Endometrial microvascular endothelial cells (primary cell): ENCODE measurements around the gene SVEP1. TPM values are rescaled to one million over a fixed set of nuclear protein-coding genes. Genes with fewer than 3 reads are reported as not detected.
"Not testable (repeated sequence)": the region's sequence is repeated elsewhere in the genome, so short reads cannot be mapped to it uniquely, and the experiment has no call there.

Experiments
- in situ Hi-C: cut with HindIII; loops from 2 replicates; pipeline ENCODE4 v1.10.0; 2017; ENCODE audit warnings: low sequenced_read_pairs, low pct_unique_long_range_greater_than_20kb; ENCODE audit errors: inconsistent ontology term
- total RNA-seq: library from RNA; depleted of rRNA; stranded (reverse); fragments of >200 nt; gene quantifications from one replicate; pipeline ENCODE4 v1.2.3, GENCODE V29; 2015; ENCODE audit errors: inconsistent ontology term

Gene SVEP1
- not detected for total RNA-seq

DNA sequence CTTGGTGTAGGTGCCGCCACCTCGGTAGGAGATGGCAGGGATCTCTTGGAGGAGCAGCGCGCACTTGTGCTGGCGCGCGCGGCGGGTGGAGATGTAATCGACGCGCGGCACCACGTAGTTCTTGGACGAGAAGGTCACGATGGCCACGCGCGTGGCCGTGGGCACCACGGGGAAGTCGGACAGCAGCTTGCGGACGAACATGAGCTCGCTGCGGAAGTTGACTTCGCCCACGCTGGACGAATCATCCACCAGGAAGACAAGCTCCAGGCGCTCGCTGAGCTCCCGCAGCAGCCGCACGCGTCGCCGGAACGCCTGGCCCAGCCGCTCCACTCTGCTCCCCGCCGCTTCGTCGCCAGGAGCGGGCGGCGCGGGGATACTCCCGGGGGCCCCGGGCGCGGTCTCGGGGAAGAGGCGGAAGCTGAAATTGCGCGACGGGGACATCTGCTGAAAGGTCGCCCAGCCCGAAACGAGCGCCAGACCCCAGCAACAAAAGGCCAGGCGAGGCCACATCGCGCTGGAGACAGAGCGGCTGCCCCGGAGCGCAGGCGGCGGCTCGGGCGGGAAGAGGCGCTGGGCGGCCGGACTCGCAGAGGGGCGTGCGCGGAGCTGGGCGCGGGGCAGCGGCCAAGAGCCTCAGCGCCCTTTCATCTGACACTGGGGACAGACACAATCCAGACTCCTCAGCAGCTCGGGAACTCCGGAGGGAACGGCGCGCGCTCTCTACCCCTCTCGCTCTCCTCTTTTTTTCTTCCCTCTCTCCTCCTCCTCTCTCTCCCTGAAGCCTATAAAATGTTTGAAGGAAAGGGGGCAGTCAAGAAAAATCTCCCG, at the start of gene SVEP1:
SVEP1 (minus strand) TSS at position 708 of the 828 bp plus-strand sequence; CDS start at position 510, 198 bp downstream.
- in situ Hi-C loops: no loop called here

DNA sequence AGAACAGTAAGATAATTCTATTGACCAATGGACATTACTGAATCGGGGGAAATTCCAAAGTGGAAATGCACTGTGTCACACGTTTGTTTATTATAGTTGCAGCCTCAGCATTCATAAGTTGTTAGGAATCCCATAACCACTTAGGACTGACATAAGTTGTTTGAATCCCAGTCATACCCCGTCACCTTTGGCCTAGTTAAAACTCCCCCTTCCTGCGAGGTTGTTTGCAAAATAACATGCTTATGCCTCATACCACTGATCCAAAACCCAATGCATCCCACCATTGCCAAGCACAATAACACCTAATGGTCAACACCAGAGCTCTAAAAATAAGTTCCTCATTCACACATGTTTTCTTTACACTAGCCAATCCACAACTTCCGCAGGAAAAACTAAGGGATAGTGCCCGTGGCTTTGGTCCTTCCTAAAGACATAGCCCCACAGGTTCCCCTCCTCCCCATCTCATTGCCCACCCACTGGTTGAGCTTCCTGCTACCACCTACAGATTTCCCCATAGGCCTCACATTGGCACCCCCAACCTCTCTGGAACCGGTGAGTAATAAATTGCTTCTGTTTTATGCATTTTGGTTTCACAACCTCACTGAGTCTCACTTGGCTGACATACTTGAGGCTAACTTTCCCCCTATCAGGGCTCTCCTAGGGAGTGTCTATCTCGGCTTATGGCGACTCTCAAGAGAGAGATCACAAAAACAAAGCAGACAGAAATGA, 46.7 kb upstream of the SVEP1 start:
- in situ Hi-C loops: no loop called here

DNA sequence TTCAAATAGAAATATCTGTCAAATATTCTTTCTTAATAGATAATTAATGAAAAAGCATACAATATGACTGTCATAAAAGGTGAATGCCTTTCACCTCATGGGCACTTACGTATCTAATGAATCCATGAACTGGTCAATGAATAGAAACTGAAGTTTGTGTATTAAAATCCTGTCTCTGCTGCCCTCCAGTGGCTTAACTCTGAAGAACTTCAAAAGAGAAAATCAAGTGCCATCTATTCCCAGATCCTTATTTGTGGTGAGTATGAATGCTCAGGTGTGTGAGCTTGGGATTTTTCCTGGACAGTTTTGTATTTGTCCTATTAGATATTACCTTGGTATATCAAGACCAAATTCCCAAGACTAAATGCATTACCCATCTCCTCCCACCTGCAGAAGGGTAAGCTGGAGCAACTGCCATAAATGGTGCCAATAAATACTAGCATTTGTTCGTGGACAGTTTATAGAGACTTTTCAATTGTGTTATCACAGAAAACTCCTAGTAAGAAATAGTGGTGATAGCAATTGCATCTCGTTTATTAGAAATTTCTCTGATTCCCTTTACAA, 44.0 kb upstream of the SVEP1 start:
- in situ Hi-C loops: no loop called here

DNA sequence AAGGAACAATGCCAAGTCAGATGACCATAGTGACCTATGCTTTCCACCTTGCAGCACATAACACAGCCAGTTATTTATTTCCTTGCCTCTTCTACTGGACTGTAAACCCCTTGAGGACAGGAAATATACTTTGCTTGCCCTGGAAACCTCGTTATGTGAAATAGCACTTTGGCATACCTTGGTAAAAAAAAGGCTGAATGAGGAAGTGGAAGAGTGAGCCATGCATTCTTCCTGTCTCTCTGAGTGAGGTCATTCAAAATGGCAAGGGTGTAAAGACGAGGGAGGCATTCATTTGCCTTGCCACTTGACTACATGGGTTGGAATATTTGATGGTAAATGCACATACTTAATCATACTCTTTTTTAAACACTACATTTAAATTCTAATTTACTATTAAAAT, 42.8 kb upstream of the SVEP1 start:
- in situ Hi-C loops: no loop called here

DNA sequence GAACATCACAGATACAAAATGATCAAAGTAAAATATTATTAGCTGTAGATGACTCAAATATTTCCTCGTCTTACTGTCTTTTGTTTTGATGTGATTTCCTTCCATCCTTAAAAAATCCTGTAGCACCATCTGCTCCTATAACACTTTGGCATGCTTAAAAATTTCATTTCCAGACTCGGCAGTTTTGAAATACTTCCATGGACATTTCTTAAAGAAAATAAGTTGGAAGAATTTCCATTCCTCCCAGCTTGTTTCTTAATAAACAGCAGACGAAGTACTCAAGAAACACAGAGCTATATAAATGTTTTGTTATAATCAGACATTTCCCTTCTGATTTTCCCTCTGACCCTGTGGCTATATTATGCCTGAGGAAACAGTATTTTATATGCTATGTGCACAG, 41.2 kb upstream of the SVEP1 start:
- in situ Hi-C loops: no loop called here

DNA sequence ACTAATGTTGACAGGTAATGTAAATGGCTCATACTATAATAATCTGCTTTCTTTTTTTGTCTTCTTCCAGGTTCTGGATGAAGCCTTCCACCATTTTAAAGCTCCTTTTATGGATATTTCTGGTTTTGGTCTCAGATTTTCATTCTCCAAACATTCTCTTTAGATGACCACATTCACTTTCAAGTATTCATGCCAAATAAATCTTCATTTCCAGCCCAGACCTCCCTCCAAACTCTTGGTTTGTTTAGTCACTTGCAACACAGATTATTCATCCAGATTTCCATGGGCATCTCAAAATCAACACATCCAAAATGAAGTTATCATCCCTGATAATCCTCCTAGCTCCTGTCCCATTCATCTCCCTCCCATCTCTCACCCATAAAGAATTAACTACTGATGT, 40.3 kb upstream of the SVEP1 start:
- in situ Hi-C loops: no loop called here

DNA sequence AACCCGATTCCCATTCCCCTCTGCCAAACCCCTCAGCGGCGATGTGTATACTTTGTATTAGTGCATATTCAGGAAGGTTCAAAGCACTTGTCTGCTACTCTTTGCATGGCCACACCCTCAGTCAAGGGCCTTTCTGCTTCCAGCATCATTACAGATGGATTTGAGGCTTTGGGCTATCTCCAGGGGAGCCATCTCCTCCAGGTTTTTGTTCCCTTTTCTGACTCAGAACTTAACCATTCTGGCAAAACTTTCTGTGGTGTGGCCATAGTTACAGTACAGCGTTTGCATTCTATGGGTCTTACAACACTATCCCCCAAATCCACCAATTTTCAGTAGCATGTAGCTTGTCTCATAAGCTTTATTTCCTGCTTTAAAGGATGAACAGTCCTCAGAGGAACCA, 36.0 kb upstream of the SVEP1 start:
- in situ Hi-C loops: no loop called here

DNA sequence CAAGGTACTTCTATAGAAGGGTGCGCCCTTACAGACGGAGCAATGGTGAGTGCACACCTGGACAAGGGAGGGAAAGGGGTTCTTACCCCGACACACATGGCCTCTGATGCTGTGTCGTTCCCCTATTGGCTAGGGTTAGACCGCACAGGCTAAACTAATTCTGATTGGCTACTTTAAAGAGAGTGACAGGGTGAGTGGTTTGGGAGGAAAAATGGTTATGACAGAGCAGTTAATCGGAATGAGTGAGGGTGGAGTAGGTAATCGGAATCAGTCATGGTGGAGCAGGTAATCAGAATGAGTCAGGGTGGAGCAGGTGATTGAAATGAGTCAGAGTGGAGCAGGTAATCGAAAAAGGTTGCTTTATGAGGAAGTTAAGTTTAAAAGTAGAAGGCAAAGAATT, 35.0 kb upstream of the SVEP1 start:
- in situ Hi-C loops: not testable (repeated sequence)

DNA sequence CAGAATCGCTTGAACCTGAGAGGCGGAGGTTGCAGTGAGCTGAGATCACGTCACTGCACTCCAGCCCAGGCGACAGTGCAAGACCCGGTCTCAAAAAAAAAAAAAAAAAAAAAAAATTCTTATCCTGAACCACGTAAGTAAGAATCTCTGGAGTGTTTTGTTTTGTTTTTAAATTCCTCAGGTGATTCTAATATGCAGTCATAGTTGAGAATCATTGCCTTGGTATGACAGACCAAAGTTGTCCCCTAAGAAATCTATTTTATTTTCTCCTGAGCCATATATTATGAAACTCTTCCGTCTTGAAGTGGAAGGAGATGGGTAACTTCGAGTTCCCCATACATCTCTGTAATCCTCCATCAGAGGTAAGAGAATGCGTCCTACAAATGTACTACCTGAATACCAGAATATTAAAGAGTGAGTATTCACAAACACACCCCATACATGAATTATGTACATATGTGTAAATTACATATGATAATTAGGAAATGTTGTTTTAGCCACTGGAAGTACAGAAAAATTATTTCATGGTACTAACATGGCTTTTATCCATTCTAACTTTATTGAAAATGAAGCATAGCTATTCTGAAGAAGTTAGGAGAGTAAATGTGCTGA, 26.7 kb upstream of the SVEP1 start:
- in situ Hi-C loops: no loop called here

DNA sequence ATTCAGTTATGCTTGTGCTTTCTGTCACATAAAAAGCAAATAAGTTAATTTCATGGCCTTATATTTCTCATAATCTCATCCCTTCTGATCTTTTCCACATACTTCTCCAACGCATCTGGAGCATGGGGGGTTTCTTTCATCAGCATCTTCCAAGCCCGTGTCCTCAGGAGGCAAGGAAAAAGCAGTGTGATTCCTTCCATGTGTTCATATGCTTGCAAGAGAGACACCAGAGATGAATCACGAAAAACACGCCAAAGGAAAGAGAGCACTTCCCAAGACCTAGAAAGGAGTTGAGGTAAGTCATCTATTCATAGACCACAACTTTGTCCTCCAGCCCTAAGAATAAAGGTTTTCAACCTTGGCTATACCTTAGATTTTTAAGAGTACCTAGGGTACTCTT, 26.0 kb upstream of the SVEP1 start:
- in situ Hi-C loops: no loop called here

DNA sequence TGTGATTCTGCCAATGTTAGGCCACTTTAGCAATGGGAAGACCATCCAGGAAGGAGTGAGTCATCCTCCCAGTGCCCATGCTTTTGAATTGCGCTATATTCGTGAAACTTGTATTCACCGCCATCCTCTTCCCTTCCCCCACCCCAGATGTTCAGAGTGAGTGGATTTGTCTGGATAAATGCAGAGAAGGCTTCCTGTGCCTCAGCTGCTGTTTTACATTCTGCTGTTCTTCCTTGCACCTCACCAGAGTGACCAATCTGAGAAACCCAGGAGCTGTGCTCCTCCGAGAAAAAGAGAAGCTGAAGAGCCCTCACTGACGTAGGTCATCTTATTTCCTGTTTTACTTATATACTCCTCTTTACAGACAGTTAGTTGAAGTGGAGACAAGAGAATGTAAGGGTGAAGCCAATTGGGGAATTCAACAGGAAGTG, 24.6 kb upstream of the SVEP1 start:
- in situ Hi-C loops: no loop called here

DNA sequence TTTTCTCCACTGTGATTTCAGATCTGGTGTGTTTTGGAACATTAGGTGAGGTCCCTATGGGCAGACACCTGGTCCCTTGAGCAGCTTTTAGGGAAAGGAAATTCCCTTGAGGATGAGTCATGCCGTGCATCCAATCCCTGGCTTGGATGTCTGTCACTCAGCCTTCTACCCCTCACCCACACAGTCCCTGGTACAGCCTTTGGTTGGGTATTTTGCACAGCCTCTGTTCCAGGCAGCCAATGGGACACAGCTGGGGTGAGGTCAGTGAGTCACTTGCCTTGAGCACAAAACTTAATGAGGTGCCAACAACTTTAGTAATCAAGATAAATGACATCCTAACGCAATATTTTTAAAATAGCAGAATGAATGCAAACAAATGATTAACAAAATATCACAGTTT, 22.7 kb upstream of the SVEP1 start:
- in situ Hi-C loops: no loop called here

DNA sequence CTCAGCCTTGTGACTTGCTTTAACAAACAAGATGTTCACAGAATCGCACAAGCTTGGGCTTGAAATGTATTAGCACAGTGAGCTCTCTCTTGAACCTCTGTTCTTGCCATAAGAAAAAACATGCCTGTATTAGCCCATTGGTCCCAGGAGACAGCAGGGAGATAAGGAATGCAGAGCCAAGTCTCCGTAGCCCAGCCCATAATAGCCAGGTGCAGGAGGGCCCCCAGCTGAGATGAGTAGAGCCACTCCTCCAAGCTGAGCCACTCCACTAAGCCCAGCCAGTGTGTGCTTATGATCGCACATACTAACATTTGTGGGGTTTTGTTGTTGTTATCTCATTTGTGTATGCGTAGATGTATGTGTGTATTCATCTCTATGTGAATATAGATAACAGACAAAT, 21.6 kb upstream of the SVEP1 start:
- in situ Hi-C loops: no loop called here

DNA sequence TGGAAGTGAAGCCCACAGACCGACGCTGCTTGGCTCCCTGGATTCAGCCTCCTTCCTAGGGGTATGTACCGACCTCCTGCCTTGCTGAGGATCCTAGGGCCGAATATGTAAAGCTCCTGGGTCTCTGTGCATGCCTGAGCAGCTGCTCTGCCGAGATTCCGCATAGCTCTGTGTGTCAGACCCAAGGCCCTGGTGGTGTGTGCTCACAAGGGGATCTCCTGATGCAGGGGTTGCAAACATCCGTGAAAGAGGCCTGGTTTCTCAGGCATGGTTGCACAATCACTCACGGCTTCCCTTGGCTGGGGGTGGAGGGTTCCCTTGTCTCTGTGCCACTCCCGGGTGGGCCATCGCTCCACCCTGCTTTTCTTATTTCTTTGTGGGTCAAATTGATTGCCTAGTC, 19.9 kb upstream of the SVEP1 start:
- in situ Hi-C loops: no loop called here

DNA sequence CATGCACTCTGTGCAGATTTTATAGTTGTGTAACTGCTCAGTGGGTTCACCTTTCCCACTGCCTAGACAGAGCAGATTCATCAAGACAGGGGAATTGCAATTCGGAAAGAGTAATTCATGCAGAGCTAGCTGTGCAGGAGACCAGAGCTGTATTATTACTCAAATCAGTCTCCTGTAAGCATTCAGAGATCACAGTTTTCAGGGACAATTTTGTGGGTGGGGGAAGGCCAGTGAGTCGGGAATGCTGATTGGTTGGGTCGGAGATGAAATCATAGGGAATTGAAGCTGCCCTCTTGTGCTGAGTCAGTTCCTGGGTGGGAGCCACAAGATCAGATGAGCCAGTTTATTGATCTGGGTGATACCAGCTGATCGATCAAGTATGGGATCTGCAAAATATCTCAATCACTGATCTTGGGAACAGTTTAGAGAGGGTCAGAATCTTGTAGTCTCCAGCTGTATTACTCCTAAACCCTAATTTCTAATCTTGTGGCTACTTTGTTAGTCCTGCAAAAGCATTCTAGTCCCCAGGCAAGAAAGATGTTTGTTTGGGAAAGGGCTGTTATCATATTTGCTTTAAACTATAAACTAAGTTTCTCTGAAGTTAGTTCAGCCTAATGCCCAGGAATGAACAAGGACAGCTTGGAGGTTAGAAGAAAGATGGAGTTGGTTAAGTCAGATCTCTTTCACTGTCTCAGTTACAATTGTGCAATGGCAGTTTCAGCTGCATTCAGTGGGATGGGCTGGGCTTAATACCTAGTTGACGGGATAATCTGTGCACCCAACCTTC, 12.7 kb upstream of the SVEP1 start:
- in situ Hi-C loops: no loop called here

DNA sequence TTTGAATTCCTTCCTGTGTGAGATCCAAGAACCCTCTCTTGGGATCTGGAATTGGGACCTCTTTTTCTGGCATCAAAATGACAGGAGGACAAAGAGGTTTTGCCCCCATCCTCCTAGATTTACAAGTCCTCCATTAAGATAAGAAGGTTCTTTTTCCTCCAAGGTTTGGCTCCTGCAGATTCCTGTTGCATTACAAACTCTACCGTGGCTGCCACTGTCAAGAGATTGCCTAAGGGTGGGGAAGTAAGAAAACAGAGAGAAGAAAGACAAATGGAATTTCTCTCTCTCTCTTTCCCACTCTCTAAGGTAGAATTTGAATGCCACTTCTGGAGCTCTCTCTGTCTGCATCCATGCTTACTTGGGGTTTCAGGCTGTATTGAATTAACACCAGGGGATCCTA, 12.0 kb upstream of the SVEP1 start:
- in situ Hi-C loops: no loop called here

DNA sequence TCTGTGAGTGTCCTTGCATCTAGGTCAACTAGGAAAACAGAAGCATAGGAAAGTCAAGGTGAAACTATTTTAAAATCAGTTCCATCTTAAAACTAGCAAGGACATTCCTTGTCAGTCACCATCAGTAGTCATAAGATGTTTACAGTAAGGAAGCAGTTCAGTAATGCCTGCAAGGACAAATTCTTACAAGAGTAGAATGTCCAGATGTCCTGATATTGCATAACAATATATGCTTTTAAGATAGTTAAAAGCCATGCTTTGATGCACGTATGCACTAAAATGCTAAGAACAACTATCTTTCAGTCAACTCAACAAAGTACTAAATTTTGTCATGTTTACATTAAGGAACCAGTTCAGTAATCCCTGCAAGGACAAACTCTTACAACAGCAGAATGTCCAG, 11.3 kb upstream of the SVEP1 start:
- in situ Hi-C loops: no loop called here

DNA sequence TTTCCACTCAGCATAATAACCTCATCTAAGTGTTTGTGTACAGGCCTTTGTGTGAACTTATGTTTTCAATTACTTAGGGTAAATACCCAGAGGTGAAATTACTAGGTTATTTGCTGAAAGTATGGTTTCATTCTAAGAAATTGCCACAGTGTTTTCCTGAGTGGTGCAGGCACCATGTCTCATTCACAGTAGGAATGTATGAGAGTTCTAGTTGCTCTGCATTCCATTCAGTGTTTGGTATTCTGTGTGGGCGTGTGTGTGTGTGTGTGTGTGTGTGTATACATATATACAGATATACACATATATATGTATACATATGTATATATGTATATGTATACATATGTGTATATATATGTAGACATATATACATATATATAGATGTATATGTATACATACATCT, 8.8 kb upstream of the SVEP1 start:
- in situ Hi-C loops: no loop called here

DNA sequence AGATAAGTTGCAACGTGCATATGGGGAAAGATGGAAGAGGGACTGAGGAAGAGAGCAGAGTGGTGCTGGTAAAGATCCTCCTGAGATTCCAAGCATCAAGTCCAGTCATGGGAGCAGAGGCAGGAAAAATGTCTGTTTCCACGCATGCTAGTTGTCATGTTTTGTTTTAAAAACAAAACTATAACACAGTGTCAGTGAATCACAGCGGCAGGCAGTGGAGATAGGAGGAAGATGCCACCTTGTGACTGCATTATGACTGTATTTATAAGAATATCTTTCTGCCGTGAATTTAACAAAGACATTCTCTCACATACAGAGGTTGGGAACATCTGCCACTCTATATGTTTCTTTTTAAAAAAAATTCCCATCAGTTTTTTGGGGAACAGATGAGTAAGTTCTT, 3.7 kb upstream of the SVEP1 start:
- in situ Hi-C loops: no loop called here
